Mesothelial cell of epicardium (in vitro differentiated cells): ENCODE measurements around the gene WDR7. TPM values are rescaled to one million over a fixed set of nuclear protein-coding genes. Genes with fewer than 3 reads are reported as not detected.

Experiments used
- DNase-seq, 2 experiments: peaks; one replicate each; pipeline ENCODE4 v3.0.0; 2021; ENCODE audit warnings: low spot score in 2 of 2; ENCODE audit not compliant: unreplicated experiment in 2 of 2
- H3K27ac Mint-ChIP-seq: 2 replicates; pipeline ENCODE4 v1.8.0; 2021; ENCODE audit warnings: mixed read lengths
- H3K27me3 Mint-ChIP-seq: 2 replicates; pipeline ENCODE4 v1.8.0; 2021; ENCODE audit warnings: low read depth, mixed read lengths
- H3K36me3 Mint-ChIP-seq: 2 replicates; pipeline ENCODE4 v1.8.0; 2021; ENCODE audit warnings: mixed read lengths
- H3K4me1 Mint-ChIP-seq: 2 replicates; pipeline ENCODE4 v1.8.0; 2021; ENCODE audit warnings: mixed read lengths
- H3K4me3 Mint-ChIP-seq: 2 replicates; pipeline ENCODE4 v1.8.0; 2021; ENCODE audit warnings: mild to moderate bottlenecking, moderate library complexity, mixed read lengths
- H3K9me3 Mint-ChIP-seq: 2 replicates; pipeline ENCODE4 v1.8.0; 2021; ENCODE audit warnings: mixed read lengths
- total RNA-seq: library from RNA; stranded (reverse); gene quantifications from 3 replicates; pipeline ENCODE4 v1.2.1, GENCODE V29; 2021
- TF ChIP-seq, protein P1 (sequence below): fragments of 200-600 bp; sonication (generic); IDR thresholded peaks from one replicate; pipeline ENCODE4 v1.5.0; 2021; ENCODE audit warnings: antibody characterized with exemption; ENCODE audit not compliant: unreplicated experiment

Gene WDR7
- total RNA-seq, 1 donor from 2014 or later: 28.0 TPM

DNA sequence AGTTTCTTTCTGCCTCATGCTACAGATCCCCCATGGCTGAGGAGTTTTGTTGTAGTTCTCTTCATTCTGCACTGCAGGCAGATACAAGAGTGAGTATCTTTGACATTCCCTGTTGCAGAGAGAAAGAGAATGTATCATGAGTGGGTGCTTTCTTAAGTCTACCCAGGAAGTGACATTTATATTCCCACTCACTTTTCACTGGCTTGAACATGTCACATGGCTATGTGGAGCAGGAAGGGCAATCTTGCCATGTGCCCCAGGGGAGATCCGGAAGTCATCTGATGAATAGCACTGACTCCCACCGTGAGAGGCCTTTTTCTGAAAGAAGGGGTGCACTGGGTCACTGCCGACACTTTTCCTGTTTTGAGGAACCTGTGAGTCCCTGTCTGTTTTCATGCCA lies 429.3 kb downstream of the WDR7 start:
- DNase-seq: no peak
- H3K27me3 Mint-ChIP-seq: peaks cover 30% of the 10 kb centered on the region
- H3K4me3 Mint-ChIP-seq: no peak overlapping the region
- H3K4me1 Mint-ChIP-seq: no peaks in the 10 kb centered on the region
- no peaks in the 10 kb centered on the region for H3K36me3 Mint-ChIP-seq
- no peak overlapping the region for H3K27ac Mint-ChIP-seq
- TF ChIP-seq, protein P1, sequence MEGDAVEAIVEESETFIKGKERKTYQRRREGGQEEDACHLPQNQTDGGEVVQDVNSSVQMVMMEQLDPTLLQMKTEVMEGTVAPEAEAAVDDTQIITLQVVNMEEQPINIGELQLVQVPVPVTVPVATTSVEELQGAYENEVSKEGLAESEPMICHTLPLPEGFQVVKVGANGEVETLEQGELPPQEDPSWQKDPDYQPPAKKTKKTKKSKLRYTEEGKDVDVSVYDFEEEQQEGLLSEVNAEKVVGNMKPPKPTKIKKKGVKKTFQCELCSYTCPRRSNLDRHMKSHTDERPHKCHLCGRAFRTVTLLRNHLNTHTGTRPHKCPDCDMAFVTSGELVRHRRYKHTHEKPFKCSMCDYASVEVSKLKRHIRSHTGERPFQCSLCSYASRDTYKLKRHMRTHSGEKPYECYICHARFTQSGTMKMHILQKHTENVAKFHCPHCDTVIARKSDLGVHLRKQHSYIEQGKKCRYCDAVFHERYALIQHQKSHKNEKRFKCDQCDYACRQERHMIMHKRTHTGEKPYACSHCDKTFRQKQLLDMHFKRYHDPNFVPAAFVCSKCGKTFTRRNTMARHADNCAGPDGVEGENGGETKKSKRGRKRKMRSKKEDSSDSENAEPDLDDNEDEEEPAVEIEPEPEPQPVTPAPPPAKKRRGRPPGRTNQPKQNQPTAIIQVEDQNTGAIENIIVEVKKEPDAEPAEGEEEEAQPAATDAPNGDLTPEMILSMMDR: no peak
- H3K9me3 Mint-ChIP-seq: peaks cover 12% of the 10 kb centered on the region

DNA sequence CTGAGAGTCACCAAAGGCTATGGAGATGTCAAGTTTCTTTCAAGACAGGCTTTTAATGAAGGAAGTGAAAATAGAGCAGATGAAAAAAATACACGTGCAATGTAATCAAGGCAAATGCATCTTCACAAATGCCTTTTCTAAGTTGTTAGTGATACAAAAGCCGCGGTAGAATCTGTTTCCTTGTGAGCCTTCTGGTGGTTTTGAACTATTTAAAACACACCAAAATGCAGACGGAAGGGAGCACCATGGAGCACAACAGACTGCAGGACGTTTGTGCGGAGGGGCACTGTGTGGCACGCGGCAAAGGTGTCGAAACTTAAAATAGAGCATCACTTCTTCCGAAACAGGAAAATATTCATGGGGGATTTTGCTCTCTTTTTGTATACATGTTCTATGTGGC lies 430.7 kb downstream of the WDR7 start:
- peaks cover 12% of the 10 kb centered on the region for H3K9me3 Mint-ChIP-seq
- peaks cover 21% of the 10 kb centered on the region for H3K27me3 Mint-ChIP-seq
- H3K27ac Mint-ChIP-seq: no peak overlapping the region
- H3K4me3 Mint-ChIP-seq: no peak overlapping the region
- TF ChIP-seq, protein P1: no peak
- no peak for DNase-seq
- no peaks in the 10 kb centered on the region for H3K4me1 Mint-ChIP-seq
- no peaks in the 10 kb centered on the region for H3K36me3 Mint-ChIP-seq

DNA sequence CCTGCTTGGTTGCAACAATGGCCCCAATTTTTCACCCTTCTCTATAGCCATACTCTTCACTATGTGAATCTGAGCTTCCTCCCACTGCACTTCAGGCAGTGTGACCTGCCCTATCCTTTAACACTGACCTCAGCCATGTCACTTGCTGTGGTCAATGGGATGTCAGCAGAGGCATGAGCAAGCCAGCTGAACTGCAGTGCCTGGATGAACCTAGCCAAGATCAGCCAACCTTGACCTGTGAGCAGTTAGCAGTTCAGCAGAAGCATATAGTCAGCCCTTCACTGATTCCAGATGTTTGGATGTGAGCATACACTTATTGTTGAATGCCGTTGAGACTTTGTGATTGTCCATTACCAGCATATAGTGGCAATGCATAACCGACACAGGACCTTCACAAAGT lies 432.3 kb downstream of the WDR7 start:
- H3K9me3 Mint-ChIP-seq: peaks cover 12% of the 10 kb centered on the region

DNA sequence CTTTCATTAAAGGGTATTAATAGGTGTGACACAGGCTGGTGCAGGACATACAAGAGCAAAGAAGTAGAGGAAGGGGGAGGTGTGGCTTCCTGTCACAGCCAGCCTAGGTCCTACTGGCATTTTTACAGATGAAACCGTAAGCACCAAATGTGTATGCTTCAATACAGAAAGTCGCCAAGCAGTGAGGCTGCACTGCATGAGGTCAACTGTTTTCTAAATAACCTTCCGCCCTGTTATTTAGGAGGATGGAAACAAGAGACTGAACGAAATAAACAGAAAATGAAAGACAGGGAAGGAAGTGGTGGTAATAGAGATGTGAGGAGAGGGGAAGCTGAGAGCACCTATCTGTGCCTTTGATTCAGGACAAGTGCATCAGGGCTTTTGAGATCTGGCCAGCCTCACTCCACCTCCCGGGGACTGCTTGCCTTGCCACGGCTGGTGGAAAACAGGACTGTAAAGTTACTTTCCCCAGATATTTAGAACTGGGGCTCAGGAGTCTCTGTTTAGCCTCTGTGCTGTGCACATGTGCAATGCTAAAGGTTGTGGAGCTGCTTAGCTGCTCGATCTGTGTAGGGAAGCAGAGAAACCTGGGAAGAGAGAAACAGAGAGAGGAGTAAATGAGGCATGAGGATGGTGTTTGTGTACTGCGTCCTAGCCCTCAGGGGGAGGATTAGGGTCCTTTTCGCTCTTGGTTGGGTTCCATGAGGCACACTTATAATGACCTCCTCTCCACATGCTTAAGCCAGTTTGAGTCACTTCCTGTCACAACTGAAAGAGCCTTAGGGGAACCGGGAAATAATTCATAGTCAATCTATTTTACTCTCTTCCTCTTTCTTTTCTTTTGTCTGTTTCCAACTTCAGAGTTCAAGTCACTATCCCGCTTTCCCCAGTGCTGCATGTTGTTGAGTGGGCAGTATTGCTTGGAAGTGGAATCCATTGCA lies 433.4 kb downstream of the WDR7 start:
- Mint-ChIP-seq H3K36me3 (no peaks in the 10 kb centered on the region), H3K4me1 (no peaks in the 10 kb centered on the region), H3K27me3 (peaks cover 27% of the 10 kb centered on the region), H3K27ac (no peak overlapping the region), H3K4me3 (no peak overlapping the region), H3K9me3 (peaks cover 12% of the 10 kb centered on the region)
- DNase-seq: no peak
- TF ChIP-seq, protein P1: no peak

More for the DNA sequence above, 432.3 kb downstream of the WDR7 start:
- no peaks in the 10 kb centered on the region for H3K36me3 Mint-ChIP-seq
- TF ChIP-seq, protein P1: no peak
- H3K27ac Mint-ChIP-seq: no peak overlapping the region
- H3K27me3 Mint-ChIP-seq: peaks cover 28% of the 10 kb centered on the region
- no peaks in the 10 kb centered on the region for H3K4me1 Mint-ChIP-seq
- DNase-seq: no peak
- H3K4me3 Mint-ChIP-seq: no peak overlapping the region

DNA sequence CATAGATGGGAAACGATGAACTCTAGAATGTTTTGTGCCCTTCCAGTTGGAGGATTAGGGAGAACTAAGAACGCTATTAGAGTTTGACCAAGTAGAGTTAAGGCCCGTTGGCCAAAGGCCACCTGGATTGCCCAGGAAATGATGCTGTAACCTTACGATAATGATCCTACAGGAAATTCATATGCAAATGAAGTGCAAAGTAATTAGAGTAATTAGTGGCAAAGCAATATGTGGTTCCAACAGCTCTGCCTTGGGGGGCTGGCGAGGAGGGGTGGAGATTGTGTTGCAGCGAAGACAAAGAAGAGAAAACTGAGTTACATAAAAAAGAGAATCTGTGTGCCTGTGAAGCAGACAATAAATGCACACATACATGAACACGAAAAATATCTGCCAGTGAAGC lies 434.2 kb downstream of the WDR7 start:
- no peaks in the 10 kb centered on the region for H3K4me1 Mint-ChIP-seq
- H3K9me3 Mint-ChIP-seq: peaks cover 12% of the 10 kb centered on the region
- TF ChIP-seq, protein P1: no peak
- H3K27ac Mint-ChIP-seq: no peak overlapping the region
- H3K36me3 Mint-ChIP-seq: no peaks in the 10 kb centered on the region
- H3K27me3 Mint-ChIP-seq: peaks cover 32% of the 10 kb centered on the region
- H3K4me3 Mint-ChIP-seq: no peak overlapping the region
- no peak for DNase-seq
